ENCODE data around the gene PPP6R2. TPM values are rescaled to one million over a fixed set of nuclear protein-coding genes. Genes with fewer than 3 reads are reported as not detected.
"Not testable (repeated sequence)": the region's sequence is repeated elsewhere in the genome, so short reads cannot be mapped to it uniquely, and the experiment has no call there.

PPP6R2 gene
- total RNA-seq, 1 donor from 2014 or later: 44.3 TPM

- ATAC-seq: no peak
- no peak for DNase-seq
- intact Hi-C loops (cut with micrococcal nuclease): no loop called here
Observed at GRCh38 chr22:50315289-50316113, 27.6 kb upstream of the PPP6R2 start.

DNA sequence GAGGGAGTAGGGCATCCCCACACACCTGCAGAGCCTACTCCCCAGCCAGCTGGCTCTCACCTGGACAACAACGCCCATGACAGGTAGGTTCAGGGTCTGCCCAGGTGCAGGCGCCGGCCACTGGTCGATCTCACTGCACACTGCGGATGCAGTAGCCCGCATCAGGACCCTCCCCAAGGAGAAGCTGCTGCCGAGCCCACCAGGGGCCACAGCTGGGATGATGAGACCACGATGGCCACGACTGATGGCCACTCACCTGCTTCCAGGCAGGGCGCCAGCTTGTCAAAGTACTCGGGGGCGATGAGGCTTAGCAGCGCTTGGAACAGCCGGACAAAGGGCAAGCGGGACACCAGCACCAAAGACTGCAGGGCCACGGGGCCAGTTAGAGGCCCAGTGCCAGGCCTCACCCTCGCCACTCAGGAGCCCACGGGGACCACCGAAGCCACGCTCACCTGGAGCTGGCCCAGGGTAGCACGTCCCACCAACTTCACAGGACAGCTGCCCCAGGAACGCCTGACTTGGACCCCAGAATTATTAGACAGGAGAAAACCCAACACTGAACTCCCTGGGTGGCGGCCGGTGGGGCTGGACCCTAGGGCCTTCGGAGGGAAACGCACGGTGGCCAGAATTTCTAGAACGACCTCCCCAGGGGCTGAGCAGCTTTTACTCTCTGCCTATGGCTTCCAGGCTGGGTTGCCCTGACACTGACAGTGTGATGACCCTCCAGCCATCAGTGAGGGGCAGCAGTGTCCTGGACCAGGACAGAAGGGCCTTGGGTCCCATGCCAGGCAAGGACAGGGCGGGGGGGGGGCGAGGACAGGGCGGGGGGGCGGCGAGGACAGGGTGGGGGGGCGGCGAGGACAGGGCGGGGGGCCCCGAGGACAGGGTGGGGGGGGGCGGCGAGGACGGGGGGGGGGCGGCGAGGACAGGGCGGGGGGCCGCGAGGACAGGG is 26.7 kb upstream of the PPP6R2 start:
- ATAC-seq (no peak), DNase-seq (no peak)
- intact Hi-C loops (cut with micrococcal nuclease): no loop called here

DNA sequence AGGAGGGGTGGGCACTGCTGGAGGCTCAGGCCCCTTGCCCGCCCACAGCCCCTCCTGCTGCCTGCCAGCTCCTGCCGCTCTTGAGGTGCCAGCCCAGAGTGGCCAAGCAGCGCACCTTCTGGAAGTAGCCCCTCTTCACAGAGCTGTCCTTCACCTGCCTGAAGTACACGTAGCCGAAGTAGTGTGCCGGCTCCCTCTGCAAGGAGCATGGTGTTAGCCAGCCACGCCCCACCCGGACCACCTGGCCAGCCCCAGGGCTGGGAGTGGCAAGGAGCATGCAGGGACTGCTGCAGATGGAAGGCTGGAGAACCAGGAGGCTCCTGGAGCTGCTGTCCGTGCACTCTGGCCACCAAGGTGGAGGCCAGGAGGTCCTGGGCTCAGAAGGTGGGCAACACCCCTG is 25.9 kb upstream of the PPP6R2 start:
- no peak for DNase-seq
- intact Hi-C loops (cut with micrococcal nuclease): no loop called here
- ATAC-seq: no peak

DNA sequence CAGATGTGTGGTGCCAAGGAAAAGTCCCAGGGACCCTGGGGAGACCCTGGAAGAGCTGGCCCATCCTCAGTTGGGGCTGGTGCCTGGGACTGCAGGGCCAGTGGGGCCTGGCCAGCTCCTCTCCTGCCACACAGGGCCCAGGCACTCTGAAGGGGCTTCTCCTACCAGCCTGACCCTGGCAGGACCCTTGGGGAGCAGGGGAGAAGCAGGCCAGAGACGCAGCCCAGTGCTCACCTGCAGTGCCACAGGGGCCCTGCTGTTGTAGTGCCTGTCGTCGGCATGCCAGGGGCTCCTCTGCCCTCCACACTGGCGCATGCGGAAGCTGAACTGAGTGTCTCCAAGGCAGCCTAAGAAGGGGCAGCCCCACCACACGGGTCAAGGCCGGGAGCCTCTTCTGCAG is 25.5 kb upstream of the PPP6R2 start:
- ATAC-seq (no peak), DNase-seq (no peak)
- intact Hi-C loops (cut with micrococcal nuclease): no loop called here

- no peak for ATAC-seq
- DNase-seq: no peak
- intact Hi-C loops (cut with micrococcal nuclease): no loop called here
Observed at GRCh38 chr22:50318356-50318697, 24.8 kb upstream of the PPP6R2 start.

DNA sequence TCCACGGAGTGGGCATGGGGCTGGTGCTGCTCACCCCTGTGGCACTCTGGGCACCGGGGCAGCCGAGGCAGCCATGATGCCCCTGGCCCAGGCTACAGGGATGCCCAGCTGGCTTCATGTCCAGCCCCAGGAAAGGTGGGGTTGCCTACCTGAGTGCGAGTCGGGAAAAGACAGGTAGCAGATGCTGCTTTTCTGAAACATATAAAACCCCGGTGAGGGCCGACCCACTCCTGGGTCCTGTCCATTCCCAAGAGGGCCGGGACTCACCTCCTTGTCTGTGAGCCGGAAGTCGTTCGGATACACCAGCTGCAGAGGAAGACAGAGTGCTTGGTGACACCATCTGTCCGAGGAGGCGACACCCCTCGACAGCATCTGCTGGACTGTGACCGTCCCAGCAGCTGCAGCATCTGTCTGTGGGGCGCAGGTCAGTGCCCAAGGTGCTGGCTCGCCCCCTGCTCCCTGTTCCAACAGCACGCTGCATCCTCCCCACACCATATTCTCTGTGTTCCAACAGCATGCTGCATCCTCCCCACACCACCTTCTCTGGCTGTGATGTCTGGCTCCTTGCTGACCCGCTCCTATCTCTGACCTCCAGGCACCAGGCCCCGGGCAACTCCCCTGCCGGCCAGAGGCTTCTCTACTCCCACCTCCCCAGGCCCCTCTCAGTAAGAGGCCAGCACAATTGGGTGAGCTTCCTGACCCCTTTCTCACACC is 24.3 kb upstream of the PPP6R2 start:
- intact Hi-C loops (cut with micrococcal nuclease): no loop called here
- no peak for ATAC-seq

GRCh38 chr22:50319503-50319951 is 23.6 kb upstream of the PPP6R2 start:
- ATAC-seq (no peak), DNase-seq (no peak)
- intact Hi-C loops (cut with micrococcal nuclease): no loop called here

More for the DNA sequence above, 24.3 kb upstream of the PPP6R2 start:
- no peak for DNase-seq

DNA sequence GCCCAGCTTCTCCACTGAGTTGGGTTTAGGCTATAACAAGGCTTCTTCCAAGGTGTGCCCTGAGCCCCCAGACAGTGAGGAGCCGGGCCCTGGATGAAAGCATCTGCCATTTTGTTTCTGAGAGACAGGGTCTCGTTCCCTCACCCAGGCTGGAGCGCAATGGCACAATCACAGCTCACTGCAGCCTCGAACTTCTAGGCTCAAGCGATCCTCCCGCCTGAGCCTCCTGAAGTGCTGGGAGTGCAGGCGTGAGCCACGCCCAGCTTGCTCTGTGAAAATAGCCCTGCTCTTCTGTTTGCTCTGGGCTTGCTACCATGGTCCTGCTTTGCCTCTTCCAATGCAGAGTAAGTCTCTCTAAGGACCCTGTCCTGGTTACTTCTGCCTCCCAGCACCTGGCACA is 23.0 kb upstream of the PPP6R2 start:
- intact Hi-C loops (cut with micrococcal nuclease): loop anchor here (10.0 kb wide), 1 partner anchor 45 kb away; the partner anchor contains the start of gene MAPK11
- DNase-seq (no peak), ATAC-seq (no peak)

- intact Hi-C loops (cut with micrococcal nuclease): loop anchor here (10.0 kb wide), 1 partner anchor 46 kb away; the partner anchor contains the start of gene MAPK11
- DNase-seq: no peak
- ATAC-seq: no peak
Observed at GRCh38 chr22:50320671-50321325, 22.3 kb upstream of the PPP6R2 start.

DNA sequence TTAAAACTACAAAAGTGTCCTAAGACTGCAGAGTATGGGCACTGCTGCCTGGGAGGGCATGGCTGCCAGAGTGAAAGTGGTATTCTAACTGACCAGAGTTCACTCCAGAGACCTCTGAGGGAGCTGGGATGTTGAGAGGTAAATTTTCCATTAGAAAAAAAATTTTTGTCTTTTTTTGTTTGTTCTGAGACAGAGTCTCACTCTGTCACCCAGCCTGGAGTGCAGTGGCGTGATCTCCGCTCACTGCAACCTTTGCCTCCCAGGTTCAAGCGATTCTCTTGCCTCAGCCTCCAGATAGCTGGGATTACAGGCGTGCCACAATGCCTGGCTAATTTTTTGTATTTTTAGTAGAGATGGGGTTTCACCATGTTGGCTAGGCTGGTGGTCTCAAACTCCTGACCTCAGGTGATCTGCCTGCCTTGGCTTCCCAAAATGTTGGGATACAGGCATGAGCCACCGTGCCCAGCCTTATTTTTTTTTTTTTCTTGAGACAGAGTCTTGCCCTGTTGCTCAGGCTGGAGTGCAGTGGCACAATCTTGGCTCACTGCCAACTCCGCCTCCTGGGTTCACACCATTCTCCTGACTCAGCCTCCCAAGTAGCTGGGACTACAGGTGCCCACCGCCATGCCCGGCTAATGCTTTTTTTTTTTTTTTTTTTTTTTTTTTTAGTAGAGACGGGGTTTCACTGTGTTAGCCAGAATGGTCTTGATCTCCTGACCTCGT is 20.6 kb upstream of the PPP6R2 start:
- not testable (repeated sequence) for DNase-seq, ATAC-seq
- intact Hi-C loops (cut with micrococcal nuclease): loop anchor here (10.0 kb wide), 1 partner anchor 48 kb away; the partner anchor contains the start of gene MAPK11

- intact Hi-C loops (cut with micrococcal nuclease): loop anchor here (10.0 kb wide), 1 partner anchor 49 kb away; the partner anchor contains the start of gene MAPK11
- DNase-seq (no peak), ATAC-seq (no peak)
Observed at GRCh38 chr22:50323900-50324299, 19.2 kb upstream of the PPP6R2 start.

GRCh38 chr22:50325444-50326224 is 17.5 kb upstream of the PPP6R2 start:
- DNase-seq (no peak), ATAC-seq (no peak)
- intact Hi-C loops (cut with micrococcal nuclease): loop anchor here (10.0 kb wide), 1 partner anchor 51 kb away; the partner anchor contains the start of gene MAPK11

DNA sequence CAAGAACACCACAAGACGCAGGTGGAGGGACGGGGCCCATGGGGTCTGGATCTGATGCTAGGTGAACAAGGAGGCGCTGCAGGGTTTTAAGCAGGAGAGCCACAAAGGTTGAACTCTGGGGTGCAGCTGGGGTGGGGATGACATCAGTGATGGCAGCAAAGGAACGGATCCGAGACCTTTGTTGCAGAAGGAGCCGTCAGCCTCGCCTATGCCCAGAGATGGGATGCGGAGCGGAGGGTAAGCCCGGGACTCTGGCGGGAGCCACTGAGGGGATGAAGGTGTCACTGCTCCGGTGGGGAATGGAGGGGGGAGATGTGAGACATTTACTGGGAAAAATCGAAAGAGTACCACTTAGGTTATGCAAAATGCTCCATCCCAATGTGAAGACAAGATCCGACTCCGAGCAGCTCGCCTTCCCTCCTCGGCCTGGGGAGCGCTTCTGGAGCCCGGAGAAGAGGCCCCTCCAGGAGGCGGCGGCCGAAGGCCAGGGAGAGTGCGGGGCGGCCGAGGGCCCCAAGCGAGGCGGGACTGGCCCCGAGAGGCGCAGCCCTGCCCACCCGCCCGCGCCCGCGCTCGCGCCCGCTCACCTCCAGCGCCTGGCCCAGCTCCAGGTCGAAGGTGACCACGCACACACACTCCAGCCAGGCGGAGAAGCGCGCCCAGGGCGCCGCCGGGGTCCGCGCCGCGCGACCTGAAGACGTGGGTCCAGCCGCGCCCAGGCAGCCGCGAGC is 16.7 kb upstream of the PPP6R2 start:
- intact Hi-C loops (cut with micrococcal nuclease): loop anchor here (10.0 kb wide), 1 partner anchor 52 kb away; the partner anchor contains the start of gene MAPK11
- no peak for DNase-seq
- peak; percentile 31 for ATAC-seq

DNA sequence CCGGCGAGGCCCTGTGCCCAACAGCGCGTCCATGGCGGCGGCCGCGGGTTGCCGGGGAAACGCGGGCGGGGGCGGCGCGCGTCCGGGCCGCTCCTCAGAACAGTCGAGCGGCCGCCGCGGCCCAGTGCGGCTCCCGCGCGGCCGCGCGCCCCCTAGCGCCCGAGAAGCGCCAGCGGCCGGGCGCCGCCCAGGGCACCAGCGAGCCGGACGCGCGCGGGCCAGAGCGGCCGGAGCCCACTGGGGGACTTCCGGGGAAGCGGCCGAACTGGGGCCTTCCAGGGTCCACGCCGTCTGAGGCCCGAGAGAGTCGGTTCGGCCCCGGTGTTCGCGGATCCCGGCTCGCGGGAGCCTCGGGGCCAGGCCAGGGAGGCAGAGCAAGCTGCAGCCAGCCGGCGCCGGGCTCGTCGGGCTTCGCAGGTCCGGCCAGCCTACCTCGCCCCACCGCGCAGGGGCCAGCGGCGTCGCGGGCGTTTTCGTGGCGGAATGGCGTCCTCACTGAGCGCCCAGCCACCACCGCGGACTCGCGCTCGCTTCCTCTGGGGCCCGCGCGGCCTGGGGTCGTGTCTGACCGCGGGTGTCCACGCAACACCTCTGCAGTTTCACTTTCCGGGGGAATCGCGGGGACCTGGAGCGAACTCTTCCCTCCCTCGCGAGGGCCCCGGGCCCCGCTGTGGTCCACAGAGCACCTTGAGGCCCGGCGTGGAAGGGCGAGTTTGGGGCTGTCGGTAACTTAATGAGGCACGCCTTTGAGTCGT is 16.0 kb upstream of the PPP6R2 start, which contains the start of gene DENND6B:
Gene DENND6B, minus strand, starts transcription at position 57 of the 755 bp plus-strand sequence. Its CDS starts 24 bp downstream, at position 33.
- intact Hi-C loops (cut with micrococcal nuclease): loop anchor here (10.0 kb wide), 1 partner anchor 52 kb away; the partner anchor contains the start of gene MAPK11
- ATAC-seq (peak; percentile 97), DNase-seq (peak; percentile 94)

DNA sequence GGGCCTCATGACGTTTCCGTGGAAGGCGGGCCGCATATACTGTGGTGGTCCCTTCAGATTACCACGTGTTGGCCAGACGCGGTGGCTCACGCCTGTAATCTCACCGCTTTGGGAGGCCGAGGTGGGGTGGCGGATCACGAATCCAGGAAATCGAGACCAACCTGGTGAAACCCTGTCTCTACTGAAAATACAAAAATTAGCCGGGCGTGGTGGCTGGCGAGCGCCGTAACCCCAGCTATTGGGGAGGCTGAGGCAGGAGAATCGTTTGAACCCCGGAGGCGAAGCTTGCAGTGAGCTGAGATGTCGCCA is 15.5 kb upstream of the PPP6R2 start:
- no peak for DNase-seq
- no peak for ATAC-seq
- intact Hi-C loops (cut with micrococcal nuclease): loop anchor here (10.0 kb wide), 1 partner anchor 53 kb away; the partner anchor contains the start of gene MAPK11

DNA sequence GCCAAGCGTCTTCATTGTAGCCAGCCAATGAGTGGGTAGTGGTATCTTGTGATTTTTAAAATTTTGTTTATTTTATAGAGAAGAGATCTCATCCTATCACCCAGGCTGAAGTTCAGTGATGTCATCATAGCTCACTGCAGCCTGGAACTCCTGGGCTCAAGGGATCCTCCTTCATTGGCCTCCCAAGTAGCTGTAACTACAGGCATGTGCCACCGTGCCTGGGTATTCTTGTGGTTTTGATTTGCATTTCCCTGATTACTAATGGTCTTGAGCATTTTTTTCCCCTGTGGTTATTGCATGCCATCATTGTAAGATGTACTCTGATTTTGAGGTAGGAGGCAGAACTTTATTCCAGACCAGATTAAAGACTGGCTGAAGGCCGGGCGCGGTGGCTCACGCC is 13.9 kb upstream of the PPP6R2 start:
- ATAC-seq (no peak), DNase-seq (no peak)
- intact Hi-C loops (cut with micrococcal nuclease): loop anchor here (10.0 kb wide), 1 partner anchor 54 kb away; the partner anchor contains the start of gene MAPK11
